ENCODE measurements around the gene RNF113B. TPM values are rescaled to one million over a fixed set of nuclear protein-coding genes. Genes with fewer than 3 reads are reported as not detected.

The RNF113B gene
- total and polyA plus RNA-seq, 2 experiments from 2014 or later, result 0.19 TPM; not detected in 1

GRCh38 chr13:98222081-98222554, 45.0 kb upstream of the RNF113B start:
- ATAC-seq, result no peak

More at GRCh38 chr13:98222081-98222554, 45.0 kb upstream of the RNF113B start:
- Mint-ChIP-seq H3K27me3 (ENCODE audit: insufficient read depth, low read depth, poor library complexity) (peaks cover 8% of the 10 kb centered on the region), H3K4me1 (peaks cover 22% of the 10 kb centered on the region), H3K36me3 (ENCODE audit: low read depth) (peaks cover 19% of the 10 kb centered on the region), H3K4me3 (no peak overlapping the region), H3K27ac (no peak overlapping the region), H3K9me3 (no peaks in the 10 kb centered on the region; the same call in 2 of the 3 replicates)
- H3K27me3 ChIP-seq (ENCODE audit: insufficient read depth), result no peaks in the 10 kb centered on the region
- H3K9me2 ChIP-seq (ENCODE audit: insufficient read depth), result no peaks in the 10 kb centered on the region
- H3K4me2 ChIP-seq, result no peak overlapping the region
- no peak overlapping the region for H2AFZ ChIP-seq
- TF ChIP-seq, protein P1, sequence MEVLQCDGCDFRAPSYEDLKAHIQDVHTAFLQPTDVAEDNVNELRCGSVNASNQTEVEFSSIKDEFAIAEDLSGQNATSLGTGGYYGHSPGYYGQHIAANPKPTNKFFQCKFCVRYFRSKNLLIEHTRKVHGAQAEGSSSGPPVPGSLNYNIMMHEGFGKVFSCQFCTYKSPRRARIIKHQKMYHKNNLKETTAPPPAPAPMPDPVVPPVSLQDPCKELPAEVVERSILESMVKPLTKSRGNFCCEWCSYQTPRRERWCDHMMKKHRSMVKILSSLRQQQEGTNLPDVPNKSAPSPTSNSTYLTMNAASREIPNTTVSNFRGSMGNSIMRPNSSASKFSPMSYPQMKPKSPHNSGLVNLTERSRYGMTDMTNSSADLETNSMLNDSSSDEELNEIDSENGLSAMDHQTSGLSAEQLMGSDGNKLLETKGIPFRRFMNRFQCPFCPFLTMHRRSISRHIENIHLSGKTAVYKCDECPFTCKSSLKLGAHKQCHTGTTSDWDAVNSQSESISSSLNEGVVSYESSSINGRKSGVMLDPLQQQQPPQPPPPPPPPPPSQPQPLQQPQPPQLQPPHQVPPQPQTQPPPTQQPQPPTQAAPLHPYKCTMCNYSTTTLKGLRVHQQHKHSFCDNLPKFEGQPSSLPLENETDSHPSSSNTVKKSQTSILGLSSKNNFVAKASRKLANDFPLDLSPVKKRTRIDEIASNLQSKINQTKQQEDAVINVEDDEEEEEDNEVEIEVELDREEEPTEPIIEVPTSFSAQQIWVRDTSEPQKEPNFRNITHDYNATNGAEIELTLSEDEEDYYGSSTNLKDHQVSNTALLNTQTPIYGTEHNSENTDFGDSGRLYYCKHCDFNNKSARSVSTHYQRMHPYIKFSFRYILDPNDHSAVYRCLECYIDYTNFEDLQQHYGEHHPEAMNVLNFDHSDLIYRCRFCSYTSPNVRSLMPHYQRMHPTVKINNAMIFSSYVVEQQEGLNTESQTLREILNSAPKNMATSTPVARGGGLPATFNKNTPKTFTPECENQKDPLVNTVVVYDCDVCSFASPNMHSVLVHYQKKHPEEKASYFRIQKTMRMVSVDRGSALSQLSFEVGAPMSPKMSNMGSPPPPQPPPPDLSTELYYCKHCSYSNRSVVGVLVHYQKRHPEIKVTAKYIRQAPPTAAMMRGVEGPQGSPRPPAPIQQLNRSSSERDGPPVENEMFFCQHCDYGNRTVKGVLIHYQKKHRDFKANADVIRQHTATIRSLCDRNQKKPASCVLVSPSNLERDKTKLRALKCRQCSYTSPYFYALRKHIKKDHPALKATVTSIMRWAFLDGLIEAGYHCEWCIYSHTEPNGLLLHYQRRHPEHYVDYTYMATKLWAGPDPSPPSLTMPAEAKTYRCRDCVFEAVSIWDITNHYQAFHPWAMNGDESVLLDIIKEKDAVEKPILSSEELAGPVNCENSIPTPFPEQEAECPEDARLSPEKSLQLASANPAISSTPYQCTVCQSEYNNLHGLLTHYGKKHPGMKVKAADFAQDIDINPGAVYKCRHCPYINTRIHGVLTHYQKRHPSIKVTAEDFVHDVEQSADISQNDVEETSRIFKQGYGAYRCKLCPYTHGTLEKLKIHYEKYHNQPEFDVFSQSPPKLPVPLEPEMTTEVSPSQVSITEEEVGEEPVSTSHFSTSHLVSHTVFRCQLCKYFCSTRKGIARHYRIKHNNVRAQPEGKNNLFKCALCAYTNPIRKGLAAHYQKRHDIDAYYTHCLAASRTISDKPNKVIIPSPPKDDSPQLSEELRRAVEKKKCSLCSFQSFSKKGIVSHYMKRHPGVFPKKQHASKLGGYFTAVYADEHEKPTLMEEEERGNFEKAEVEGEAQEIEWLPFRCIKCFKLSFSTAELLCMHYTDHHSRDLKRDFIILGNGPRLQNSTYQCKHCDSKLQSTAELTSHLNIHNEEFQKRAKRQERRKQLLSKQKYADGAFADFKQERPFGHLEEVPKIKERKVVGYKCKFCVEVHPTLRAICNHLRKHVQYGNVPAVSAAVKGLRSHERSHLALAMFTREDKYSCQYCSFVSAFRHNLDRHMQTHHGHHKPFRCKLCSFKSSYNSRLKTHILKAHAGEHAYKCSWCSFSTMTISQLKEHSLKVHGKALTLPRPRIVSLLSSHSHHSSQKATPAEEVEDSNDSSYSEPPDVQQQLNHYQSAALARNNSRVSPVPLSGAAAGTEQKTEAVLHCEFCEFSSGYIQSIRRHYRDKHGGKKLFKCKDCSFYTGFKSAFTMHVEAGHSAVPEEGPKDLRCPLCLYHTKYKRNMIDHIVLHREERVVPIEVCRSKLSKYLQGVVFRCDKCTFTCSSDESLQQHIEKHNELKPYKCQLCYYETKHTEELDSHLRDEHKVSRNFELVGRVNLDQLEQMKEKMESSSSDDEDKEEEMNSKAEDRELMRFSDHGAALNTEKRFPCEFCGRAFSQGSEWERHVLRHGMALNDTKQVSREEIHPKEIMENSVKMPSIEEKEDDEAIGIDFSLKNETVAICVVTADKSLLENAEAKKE (CRISPR knock-in tag; IDR thresholded peaks at IDR 0.05), result no peak
- TF ChIP-seq ZNF331 (CRISPR knock-in tag; IDR thresholded peaks at IDR 0.05; ENCODE audit: low read depth) (no peak), POLR2AphosphoS5 (IDR thresholded peaks at IDR 0.05; ENCODE audit: low read depth) (no peak), JUNB (IDR thresholded peaks at IDR 0.05; ENCODE audit: unreplicated experiment) (no peak), NANOG (IDR thresholded peaks at IDR 0.05; ENCODE audit: borderline replicate concordance) (no peak), EZH2phosphoT487 (IDR thresholded peaks at IDR 0.05; ENCODE audit: unreplicated experiment) (no peak), STAT1 (IDR thresholded peaks at IDR 0.05; ENCODE audit: unreplicated experiment) (no peak), ETS1 (IDR thresholded peaks at IDR 0.05) (no peak), CREB1 (CRISPR knock-in tag; IDR thresholded peaks at IDR 0.05; ENCODE audit: low read depth) (no peak), EZH2 (IDR thresholded peaks at IDR 0.05; ENCODE audit: low read depth, unreplicated experiment) (no peak), ZNF114 (CRISPR knock-in tag; IDR thresholded peaks at IDR 0.05) (no peak)
- TF ChIP-seq, protein P2, sequence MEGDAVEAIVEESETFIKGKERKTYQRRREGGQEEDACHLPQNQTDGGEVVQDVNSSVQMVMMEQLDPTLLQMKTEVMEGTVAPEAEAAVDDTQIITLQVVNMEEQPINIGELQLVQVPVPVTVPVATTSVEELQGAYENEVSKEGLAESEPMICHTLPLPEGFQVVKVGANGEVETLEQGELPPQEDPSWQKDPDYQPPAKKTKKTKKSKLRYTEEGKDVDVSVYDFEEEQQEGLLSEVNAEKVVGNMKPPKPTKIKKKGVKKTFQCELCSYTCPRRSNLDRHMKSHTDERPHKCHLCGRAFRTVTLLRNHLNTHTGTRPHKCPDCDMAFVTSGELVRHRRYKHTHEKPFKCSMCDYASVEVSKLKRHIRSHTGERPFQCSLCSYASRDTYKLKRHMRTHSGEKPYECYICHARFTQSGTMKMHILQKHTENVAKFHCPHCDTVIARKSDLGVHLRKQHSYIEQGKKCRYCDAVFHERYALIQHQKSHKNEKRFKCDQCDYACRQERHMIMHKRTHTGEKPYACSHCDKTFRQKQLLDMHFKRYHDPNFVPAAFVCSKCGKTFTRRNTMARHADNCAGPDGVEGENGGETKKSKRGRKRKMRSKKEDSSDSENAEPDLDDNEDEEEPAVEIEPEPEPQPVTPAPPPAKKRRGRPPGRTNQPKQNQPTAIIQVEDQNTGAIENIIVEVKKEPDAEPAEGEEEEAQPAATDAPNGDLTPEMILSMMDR (conservative IDR thresholded peaks at IDR 0.05; ENCODE audit: low read depth in 2 of 2), result no peak
- TF ChIP-seq, protein P3, sequence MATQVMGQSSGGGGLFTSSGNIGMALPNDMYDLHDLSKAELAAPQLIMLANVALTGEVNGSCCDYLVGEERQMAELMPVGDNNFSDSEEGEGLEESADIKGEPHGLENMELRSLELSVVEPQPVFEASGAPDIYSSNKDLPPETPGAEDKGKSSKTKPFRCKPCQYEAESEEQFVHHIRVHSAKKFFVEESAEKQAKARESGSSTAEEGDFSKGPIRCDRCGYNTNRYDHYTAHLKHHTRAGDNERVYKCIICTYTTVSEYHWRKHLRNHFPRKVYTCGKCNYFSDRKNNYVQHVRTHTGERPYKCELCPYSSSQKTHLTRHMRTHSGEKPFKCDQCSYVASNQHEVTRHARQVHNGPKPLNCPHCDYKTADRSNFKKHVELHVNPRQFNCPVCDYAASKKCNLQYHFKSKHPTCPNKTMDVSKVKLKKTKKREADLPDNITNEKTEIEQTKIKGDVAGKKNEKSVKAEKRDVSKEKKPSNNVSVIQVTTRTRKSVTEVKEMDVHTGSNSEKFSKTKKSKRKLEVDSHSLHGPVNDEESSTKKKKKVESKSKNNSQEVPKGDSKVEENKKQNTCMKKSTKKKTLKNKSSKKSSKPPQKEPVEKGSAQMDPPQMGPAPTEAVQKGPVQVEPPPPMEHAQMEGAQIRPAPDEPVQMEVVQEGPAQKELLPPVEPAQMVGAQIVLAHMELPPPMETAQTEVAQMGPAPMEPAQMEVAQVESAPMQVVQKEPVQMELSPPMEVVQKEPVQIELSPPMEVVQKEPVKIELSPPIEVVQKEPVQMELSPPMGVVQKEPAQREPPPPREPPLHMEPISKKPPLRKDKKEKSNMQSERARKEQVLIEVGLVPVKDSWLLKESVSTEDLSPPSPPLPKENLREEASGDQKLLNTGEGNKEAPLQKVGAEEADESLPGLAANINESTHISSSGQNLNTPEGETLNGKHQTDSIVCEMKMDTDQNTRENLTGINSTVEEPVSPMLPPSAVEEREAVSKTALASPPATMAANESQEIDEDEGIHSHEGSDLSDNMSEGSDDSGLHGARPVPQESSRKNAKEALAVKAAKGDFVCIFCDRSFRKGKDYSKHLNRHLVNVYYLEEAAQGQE (IDR thresholded peaks at IDR 0.05; ENCODE audit: unreplicated experiment), result no peak
- H3K4me1 ChIP-seq (ENCODE audit: insufficient read depth), result 0 out of 2 replicates have a peak, but pooled peaks cover 8% of the 10 kb centered on the region
- H3K4me3 ChIP-seq, result no peak overlapping the region
- DNase-seq (ENCODE audit: low spot score), result no peak
- peaks cover 6% of the 10 kb centered on the region for H4K20me1 ChIP-seq (replicated peaks; ENCODE audit: insufficient read depth)
- H3K27ac ChIP-seq (ENCODE audit: low read depth), result no peak overlapping the region
- peaks cover 76% of the 10 kb centered on the region for H3K79me2 ChIP-seq (replicated peaks; ENCODE audit: insufficient read depth)
- no peaks in the 10 kb centered on the region for H3K36me3 ChIP-seq (ENCODE audit: insufficient read depth)
- H3F3A ChIP-seq (replicated peaks; ENCODE audit: low read depth), result no peaks in the 10 kb centered on the region
